H9 (cell line): ENCODE measurements around the gene DNM1. TPM values are rescaled to one million over a fixed set of nuclear protein-coding genes. Genes with fewer than 3 reads are reported as not detected.

ENCODE experiments used
- DNase-seq: peaks from one replicate; pipeline ENCODE4 v3.0.0-alpha.2; 2017
- H2AFZ ChIP-seq: one replicate; pipeline ENCODE4 v1.6.1; 2013; ENCODE audit warnings: mild to moderate bottlenecking, low read length, control low read depth, moderate library complexity
- H2AK5ac ChIP-seq: 2 replicates; pipeline ENCODE4 v1.6.1; 2013; ENCODE audit warnings: low read length, control low read depth, mixed read lengths; ENCODE audit not compliant: insufficient read length
- H2BK120ac ChIP-seq: one replicate; pipeline ENCODE4 v1.6.1; 2013; ENCODE audit warnings: low read depth, mild to moderate bottlenecking, low read length, control low read depth, inconsistent platforms; ENCODE audit not compliant: poor library complexity, severe bottlenecking
- H2BK12ac ChIP-seq: 2 replicates; pipeline ENCODE4 v1.6.1; 2013; ENCODE audit warnings: low read length, control low read depth, mixed read lengths, low read depth; ENCODE audit not compliant: insufficient read length
- H2BK15ac ChIP-seq: 2 replicates; pipeline ENCODE4 v1.6.1; 2013; ENCODE audit warnings: low read depth, low read length, control low read depth
- H2BK20ac ChIP-seq: one replicate; pipeline ENCODE4 v1.6.1; 2013; ENCODE audit warnings: low read depth, mild to moderate bottlenecking, low read length, control low read depth, inconsistent platforms; ENCODE audit not compliant: poor library complexity, severe bottlenecking
- H2BK5ac ChIP-seq: 2 replicates; pipeline ENCODE4 v1.6.1; 2013; ENCODE audit warnings: low read length, control low read depth, mixed read lengths; ENCODE audit not compliant: insufficient read length
- H3K14ac ChIP-seq: 2 replicates; pipeline ENCODE4 v1.6.1; 2013; ENCODE audit warnings: low read length, control low read depth; ENCODE audit not compliant: insufficient read depth
- H3K18ac ChIP-seq: 2 replicates; pipeline ENCODE4 v1.6.1; 2013; ENCODE audit warnings: low read depth, mild to moderate bottlenecking, mixed read lengths, low read length, control low read depth; ENCODE audit not compliant: insufficient read length
- H3K23ac ChIP-seq: 2 replicates; pipeline ENCODE4 v1.6.1; 2013; ENCODE audit warnings: low read length, control low read depth, mixed read lengths, low read depth; ENCODE audit not compliant: insufficient read length
- H3K23me2 ChIP-seq: 2 replicates; pipeline ENCODE4 v1.6.1; 2013; ENCODE audit warnings: low read depth, mild to moderate bottlenecking, mixed read lengths, low read length, control low read depth; ENCODE audit not compliant: insufficient read length, poor library complexity, severe bottlenecking
- H3K27ac ChIP-seq: 2 replicates; pipeline ENCODE4 v1.5.1; 2013; ENCODE audit warnings: low read length, control low read depth, mixed read lengths, low read depth; ENCODE audit not compliant: insufficient read length
- H3K27me3 ChIP-seq: 2 replicates; pipeline ENCODE4 v1.6.1; 2013; ENCODE audit warnings: low read length, control low read depth, inconsistent platforms; ENCODE audit not compliant: insufficient read depth
- H3K4ac ChIP-seq: 2 replicates; pipeline ENCODE4 v1.6.1; 2013; ENCODE audit warnings: low read depth, mild to moderate bottlenecking, control low read depth, inconsistent platforms, low read length, moderate library complexity
- H3K4me1 ChIP-seq: 2 replicates; pipeline ENCODE4 v1.6.1; 2013; ENCODE audit warnings: low read length, control low read depth, inconsistent platforms; ENCODE audit not compliant: insufficient read depth
- H3K4me2 ChIP-seq: 2 replicates; pipeline ENCODE4 v1.6.1; 2013; ENCODE audit warnings: low read length, control low read depth, mixed read lengths; ENCODE audit not compliant: insufficient read length, insufficient read depth
- H3K56ac ChIP-seq: 2 replicates; pipeline ENCODE4 v1.6.1; 2013; ENCODE audit warnings: low read depth, mild to moderate bottlenecking, mixed read lengths, low read length, control low read depth; ENCODE audit not compliant: insufficient read length
- H3K79me1 ChIP-seq: 2 replicates; pipeline ENCODE4 v1.6.1; 2013; ENCODE audit warnings: low read depth, mild to moderate bottlenecking, moderate library complexity, low read length, control low read depth, inconsistent platforms; ENCODE audit not compliant: insufficient read depth, poor library complexity, severe bottlenecking
- H3K79me2 ChIP-seq: 2 replicates; pipeline ENCODE4 v1.6.1; 2013; ENCODE audit warnings: low read length, control low read depth, inconsistent platforms; ENCODE audit not compliant: insufficient read depth
- H3K9ac ChIP-seq: 2 replicates; pipeline ENCODE4 v1.6.1; 2013; ENCODE audit warnings: low read length, control low read depth, mixed read lengths; ENCODE audit not compliant: insufficient read length; ENCODE audit errors: extremely low read depth
- H3K9me3 ChIP-seq: one replicate; pipeline ENCODE4 v1.6.1; 2013; ENCODE audit warnings: low read depth, low read length, inconsistent platforms; ENCODE audit not compliant: control insufficient read depth
- H3T11ph ChIP-seq: one replicate; pipeline ENCODE4 v1.6.1; 2013; ENCODE audit warnings: mild to moderate bottlenecking, low read length, control low read depth, inconsistent platforms
- H4K20me1 ChIP-seq: one replicate; pipeline ENCODE4 v1.6.1; 2013; ENCODE audit not compliant: control insufficient read depth, insufficient read length, insufficient read depth
- H4K5ac ChIP-seq: 2 replicates; pipeline ENCODE4 v1.6.1; 2013; ENCODE audit warnings: low read depth, mild to moderate bottlenecking, mixed read lengths, low read length, control low read depth; ENCODE audit not compliant: insufficient read length
- H4K8ac ChIP-seq: replicated peaks from 2 replicates; pipeline ENCODE4 v1.6.1; 2013; ENCODE audit warnings: low read length, control low read depth, mixed read lengths, low read depth; ENCODE audit not compliant: insufficient read length
- H4K91ac ChIP-seq: 2 replicates; pipeline ENCODE4 v1.6.1; 2013; ENCODE audit warnings: low read depth, mild to moderate bottlenecking, moderate library complexity, mixed read lengths, low read length, control low read depth; ENCODE audit not compliant: insufficient read length
- H3K27ac Mint-ChIP-seq, 3 experiments: 2 replicates in 2 of 3; 3 replicates in 1 of 3; pipeline ENCODE4 v1.8.0; 2020 to 2021; ENCODE audit warnings: mixed read lengths in 3 of 3, mild to moderate bottlenecking in 1 of 3, moderate library complexity in 1 of 3
- H3K27me3 Mint-ChIP-seq: 2 replicates; pipeline ENCODE4 v1.8.0; 2021; ENCODE audit warnings: low read depth, mild to moderate bottlenecking, moderate library complexity, mixed read lengths
- H3K36me3 Mint-ChIP-seq, 3 experiments: 2 replicates in 2 of 3; 3 replicates in 1 of 3; pipeline ENCODE4 v1.8.0; 2020 to 2021; ENCODE audit warnings: low read depth in 3 of 3, mixed read lengths in 3 of 3; ENCODE audit not compliant: insufficient read depth in 1 of 3
- H3K4me1 Mint-ChIP-seq, 2 experiments: 2 replicates each; pipeline ENCODE4 v1.8.0; 2020; ENCODE audit warnings: mixed read lengths in 2 of 2
- H3K4me3 Mint-ChIP-seq, 2 experiments: 2 replicates in 1 of 2; 3 replicates in 1 of 2; pipeline ENCODE4 v1.8.0; 2020 to 2021; ENCODE audit warnings: mild to moderate bottlenecking in 2 of 2, mixed read lengths in 2 of 2, moderate library complexity in 1 of 2
- H3K9me3 Mint-ChIP-seq, 2 experiments: 2 replicates in 1 of 2; 3 replicates in 1 of 2; pipeline ENCODE4 v1.8.0; 2020; ENCODE audit warnings: mild to moderate bottlenecking in 2 of 2, mixed read lengths in 2 of 2, moderate library complexity in 1 of 2
- WGBS: extraction: QIAGEN DNeasy Blood & Tissue Kit; methylation state at CpG from one replicate; pipeline ENCODE4 v1.1.7; 2013; ENCODE audit warnings: missing lambda C conversion rate, low lambda C conversion rate, mixed read lengths; ENCODE audit not compliant: insufficient read length; ENCODE audit errors: extremely low coverage; 5-methylcytosine and 5-hydroxymethylcytosine counted together
- total RNA-seq: library from RNA; stranded (reverse); gene quantifications from 2 replicates; pipeline ENCODE4 v1.2.1, GENCODE V29; 2021
- TF ChIP-seq, protein P1 (sequence below): fragments of 200-600 bp; sonication (generic); conservative IDR thresholded peaks from 3 replicates; pipeline ENCODE4 v1.8.0; 2021; ENCODE audit warnings: antibody characterized with exemption, mild to moderate bottlenecking

DNM1 gene
- total RNA-seq, 1 experiment from 2014 or later: 58.0 TPM

DNA sequence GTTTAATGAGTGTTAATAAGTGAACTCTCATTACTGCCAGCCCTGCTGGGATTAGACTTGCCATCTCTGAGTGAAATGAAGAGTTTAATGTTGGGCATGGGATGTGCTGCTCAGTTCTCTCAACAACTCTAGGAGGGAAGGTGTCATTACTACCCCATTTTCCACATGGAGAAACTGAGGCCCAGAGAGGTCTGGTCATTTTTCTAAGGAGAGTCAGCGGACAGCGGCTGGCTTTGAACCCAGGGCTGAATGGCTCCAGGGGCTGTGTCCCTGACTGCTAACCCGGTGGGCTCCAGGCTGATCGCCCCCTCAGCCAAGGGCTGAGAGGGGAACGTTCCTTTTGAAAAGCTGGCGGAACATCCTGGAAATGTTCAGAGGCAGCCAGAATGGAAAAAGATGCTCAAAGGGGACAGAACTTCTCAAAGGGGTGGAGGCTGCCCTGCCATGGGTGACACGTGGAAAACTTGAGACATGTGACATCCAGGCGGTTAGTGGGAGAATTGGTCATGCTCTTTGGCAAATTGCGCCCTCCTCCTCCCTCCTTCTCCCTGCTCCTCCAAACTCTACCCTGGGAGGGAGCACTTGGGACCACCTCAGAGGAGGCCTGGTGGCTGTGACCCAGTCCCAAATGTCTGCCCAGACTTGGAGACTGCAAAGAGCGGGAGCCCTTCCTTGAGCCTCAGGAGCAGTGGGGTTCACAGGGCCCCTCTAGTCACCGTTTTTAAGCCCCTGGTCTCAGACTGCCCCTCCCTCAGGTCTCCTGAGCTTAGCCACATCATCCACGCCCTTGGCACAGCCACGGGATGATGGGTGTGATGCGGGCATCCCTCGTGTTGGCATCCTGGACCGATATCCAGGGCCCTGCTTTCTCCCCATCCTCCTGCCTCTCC lies 28.7 kb downstream of the DNM1 start:
- H4K5ac ChIP-seq: no peak overlapping the region
- H4K20me1 ChIP-seq: no peaks in the 10 kb centered on the region
- DNase-seq: no peak
- no peak overlapping the region for H2AK5ac ChIP-seq
- no CpG with 5 or more reads among the region's 16 CpGs for WGBS
- no peaks in the 10 kb centered on the region for H3K4me1 ChIP-seq
- H3K4me1 Mint-ChIP-seq: no peaks in the 10 kb centered on the region
- no peak overlapping the region for H2BK120ac ChIP-seq
- no peak overlapping the region for H4K8ac ChIP-seq
- H3K9ac ChIP-seq: no peak overlapping the region
- no peak overlapping the region for H3K27ac Mint-ChIP-seq
- H2BK12ac ChIP-seq: no peak overlapping the region
- no peak overlapping the region for H3K4ac ChIP-seq
- TF ChIP-seq, protein P1, sequence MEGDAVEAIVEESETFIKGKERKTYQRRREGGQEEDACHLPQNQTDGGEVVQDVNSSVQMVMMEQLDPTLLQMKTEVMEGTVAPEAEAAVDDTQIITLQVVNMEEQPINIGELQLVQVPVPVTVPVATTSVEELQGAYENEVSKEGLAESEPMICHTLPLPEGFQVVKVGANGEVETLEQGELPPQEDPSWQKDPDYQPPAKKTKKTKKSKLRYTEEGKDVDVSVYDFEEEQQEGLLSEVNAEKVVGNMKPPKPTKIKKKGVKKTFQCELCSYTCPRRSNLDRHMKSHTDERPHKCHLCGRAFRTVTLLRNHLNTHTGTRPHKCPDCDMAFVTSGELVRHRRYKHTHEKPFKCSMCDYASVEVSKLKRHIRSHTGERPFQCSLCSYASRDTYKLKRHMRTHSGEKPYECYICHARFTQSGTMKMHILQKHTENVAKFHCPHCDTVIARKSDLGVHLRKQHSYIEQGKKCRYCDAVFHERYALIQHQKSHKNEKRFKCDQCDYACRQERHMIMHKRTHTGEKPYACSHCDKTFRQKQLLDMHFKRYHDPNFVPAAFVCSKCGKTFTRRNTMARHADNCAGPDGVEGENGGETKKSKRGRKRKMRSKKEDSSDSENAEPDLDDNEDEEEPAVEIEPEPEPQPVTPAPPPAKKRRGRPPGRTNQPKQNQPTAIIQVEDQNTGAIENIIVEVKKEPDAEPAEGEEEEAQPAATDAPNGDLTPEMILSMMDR: no peak
- H2BK15ac ChIP-seq: no peak overlapping the region
- H3K56ac ChIP-seq: no peak overlapping the region
- H3K9me3 ChIP-seq: no peaks in the 10 kb centered on the region
- no peak overlapping the region for H3K23ac ChIP-seq
- no peak overlapping the region for H3K4me2 ChIP-seq
- H3K27ac ChIP-seq: no peak overlapping the region
- no peak overlapping the region for H3K18ac ChIP-seq
- no peaks in the 10 kb centered on the region for H3K9me3 Mint-ChIP-seq
- peaks cover 3 to 19% (median 7%) of the 10 kb centered on the region in 3 experiments; a peak in 6 of 7 replicates for H3K36me3 Mint-ChIP-seq
- H3K27me3 Mint-ChIP-seq: no peaks in the 10 kb centered on the region
- H3T11ph ChIP-seq: no peak overlapping the region
- no peaks in the 10 kb centered on the region for H3K79me2 ChIP-seq
- no peak overlapping the region for H4K91ac ChIP-seq
- no peak overlapping the region for H3K4me3 Mint-ChIP-seq
- no peaks in the 10 kb centered on the region for H3K23me2 ChIP-seq
- no peak overlapping the region for H2AFZ ChIP-seq
- no peaks in the 10 kb centered on the region for H3K27me3 ChIP-seq
- H3K79me1 ChIP-seq: no peaks in the 10 kb centered on the region
- no peak overlapping the region for H3K14ac ChIP-seq
- no peak overlapping the region for H2BK5ac ChIP-seq
- H2BK20ac ChIP-seq: no peak overlapping the region
